ENCODE measurements around the gene MRPS2. TPM values are rescaled to one million over a fixed set of nuclear protein-coding genes. Genes with fewer than 3 reads are reported as not detected.

Gene MRPS2
- total RNA-seq, 1 experiment from 2014 or later = 77.6 TPM

GRCh38 chr9:135500525-135501260 lies at the start of gene MRPS2 (continued):
- TF ChIP-seq KAT7 (CRISPR knock-in tag; IDR thresholded peaks at IDR 0.05; ENCODE audit: borderline replicate concordance) (0 out of 2 replicates have a peak, but pooled peaks have one; percentile 46), CDX4 (CRISPR knock-in tag; IDR thresholded peaks at IDR 0.05; ENCODE audit: borderline replicate concordance) (no peak), JUN (CRISPR knock-in tag; IDR thresholded peaks at IDR 0.05) (no peak), RELA (CRISPR knock-in tag; IDR thresholded peaks at IDR 0.05; ENCODE audit: borderline replicate concordance) (no peak), ZBTB43 (CRISPR knock-in tag; IDR thresholded peaks at IDR 0.05) (peak; percentile 65; the same call in 1 of the 2 replicates), ATF6 (CRISPR knock-in tag; IDR thresholded peaks at IDR 0.05) (no peak), SMAD4 (CRISPR knock-in tag; IDR thresholded peaks at IDR 0.05) (no peak), ZNF232 (CRISPR knock-in tag; IDR thresholded peaks at IDR 0.05) (peak; percentile 46; the same call in 1 of the 2 replicates), FOXP1 (CRISPR knock-in tag; IDR thresholded peaks at IDR 0.05; ENCODE audit: borderline replicate concordance) (peak; percentile 92), ETV6 (CRISPR knock-in tag; IDR thresholded peaks at IDR 0.05) (peak; percentile 88), USF2 (CRISPR knock-in tag; IDR thresholded peaks at IDR 0.05) (peak; percentile 42; the same call in 1 of the 2 replicates), ZNF423 (CRISPR knock-in tag; IDR thresholded peaks at IDR 0.05) (no peak), FOXP4 (CRISPR knock-in tag; IDR thresholded peaks at IDR 0.05) (peak; percentile 88; the same call in 1 of the 2 replicates), MXD4 (CRISPR knock-in tag; IDR thresholded peaks at IDR 0.05; ENCODE audit: borderline replicate concordance) (no peak), EMX1 (CRISPR knock-in tag; IDR thresholded peaks at IDR 0.05) (no peak), ZNF121 (CRISPR knock-in tag; IDR thresholded peaks at IDR 0.05) (peak; percentile 22; the same call in 1 of the 2 replicates), TEAD4 (CRISPR knock-in tag; IDR thresholded peaks at IDR 0.05) (no peak), ZNF281 (CRISPR knock-in tag; IDR thresholded peaks at IDR 0.05) (no peak), RORB (CRISPR knock-in tag; IDR thresholded peaks at IDR 0.05) (no peak), CREM (CRISPR knock-in tag; IDR thresholded peaks at IDR 0.05) (0 out of 2 replicates have a peak, but pooled peaks have one; percentile 27), PRDM15 (CRISPR knock-in tag; IDR thresholded peaks at IDR 0.05) (no peak), TP53 (CRISPR knock-in tag; IDR thresholded peaks at IDR 0.05) (no peak), ATF1 (CRISPR knock-in tag; IDR thresholded peaks at IDR 0.05) (no peak; the same call in 1 of the 2 replicates), MLX (CRISPR knock-in tag; IDR thresholded peaks at IDR 0.05) (no peak), OVOL2 (CRISPR knock-in tag; IDR thresholded peaks at IDR 0.05; ENCODE audit: borderline replicate concordance) (no peak)

Measured in WTC11 (cell line).